ENCODE measurements around the gene HAUS8.

HAUS8 gene

GRCh38 chr19:17086834-17087233 is 11.6 kb upstream of the HAUS8 start:
- no peak overlapping the region for H2AFZ ChIP-seq (ENCODE audit: low read length)
- DNase-seq, result no peak
- no peaks in the 10 kb centered on the region for H3K9me3 ChIP-seq (replicated peaks; ENCODE audit: insufficient read depth, low read length)
- H3K36me3 ChIP-seq (replicated peaks; ENCODE audit: insufficient read depth, low read length), result no peaks in the 10 kb centered on the region
- TF ChIP-seq CTCF (IDR thresholded peaks at IDR 0.05; ENCODE audit: low read length) (no peak), EZH2 (optimal IDR thresholded peaks at IDR 0.05; ENCODE audit: low read depth, low read length) (no peak), EZH2phosphoT487 (IDR thresholded peaks at IDR 0.05; ENCODE audit: low read length) (no peak)
- H3K79me2 ChIP-seq (ENCODE audit: low read length), result peaks cover 57% of the 10 kb centered on the region
- H3K27me3 ChIP-seq (replicated peaks; ENCODE audit: insufficient read depth, low read length), result no peaks in the 10 kb centered on the region
- H4K20me1 ChIP-seq (ENCODE audit: insufficient read depth, low read length), result no peaks in the 10 kb centered on the region
- H3K9ac ChIP-seq (ENCODE audit: low read length), result no peak overlapping the region
- H3K4me3 ChIP-seq (ENCODE audit: low read length), result no peak overlapping the region
- no peak overlapping the region for H3K27ac ChIP-seq (ENCODE audit: low read length)
- H3K4me1 ChIP-seq (ENCODE audit: low read length), result no peaks in the 10 kb centered on the region
- H3F3A ChIP-seq (ENCODE audit: insufficient read depth, low read length), result no peaks in the 10 kb centered on the region
- H3K4me2 ChIP-seq (ENCODE audit: low read depth, low read length), result no peak overlapping the region
- no peaks in the 10 kb centered on the region for H3K9me2 ChIP-seq (replicated peaks; ENCODE audit: insufficient read depth, low read length)

- no peak for DNase-seq
- Histone ChIP-seq H3K4me1 (ENCODE audit: low read length) (no peaks in the 10 kb centered on the region), H2AFZ (ENCODE audit: low read length) (no peak overlapping the region), H3K27ac (ENCODE audit: low read length) (no peak overlapping the region), H3F3A (ENCODE audit: insufficient read depth, low read length) (no peaks in the 10 kb centered on the region), H3K9ac (ENCODE audit: low read length) (no peak overlapping the region), H3K79me2 (ENCODE audit: low read length) (peaks cover 58% of the 10 kb centered on the region), H3K4me3 (ENCODE audit: low read length) (no peak overlapping the region), H3K9me3 (replicated peaks; ENCODE audit: insufficient read depth, low read length) (no peaks in the 10 kb centered on the region), H4K20me1 (ENCODE audit: insufficient read depth, low read length) (no peaks in the 10 kb centered on the region), H3K36me3 (replicated peaks; ENCODE audit: insufficient read depth, low read length) (no peaks in the 10 kb centered on the region), H3K9me2 (replicated peaks; ENCODE audit: insufficient read depth, low read length) (no peaks in the 10 kb centered on the region), H3K4me2 (ENCODE audit: low read depth, low read length) (no peak overlapping the region), H3K27me3 (replicated peaks; ENCODE audit: insufficient read depth, low read length) (no peaks in the 10 kb centered on the region)
- TF ChIP-seq CTCF (IDR thresholded peaks at IDR 0.05; ENCODE audit: low read length), result no peak
- no peak for TF ChIP-seq EZH2 (optimal IDR thresholded peaks at IDR 0.05; ENCODE audit: low read depth, low read length)
- TF ChIP-seq EZH2phosphoT487 (IDR thresholded peaks at IDR 0.05; ENCODE audit: low read length), result no peak
These were observed 10.9 kb upstream of the HAUS8 start for GRCh38 chr19:17086120-17086519.

GRCh38 chr19:17081672-17082630 is 6.7 kb upstream of the HAUS8 start:
- Histone ChIP-seq H3K9me3 (replicated peaks; ENCODE audit: insufficient read depth, low read length) (no peaks in the 10 kb centered on the region), H3K9ac (ENCODE audit: low read length) (no peak overlapping the region), H3K27me3 (replicated peaks; ENCODE audit: insufficient read depth, low read length) (no peaks in the 10 kb centered on the region), H3F3A (ENCODE audit: insufficient read depth, low read length) (peaks cover 27% of the 10 kb centered on the region), H3K4me1 (ENCODE audit: low read length) (peaks cover 13% of the 10 kb centered on the region), H3K9me2 (replicated peaks; ENCODE audit: insufficient read depth, low read length) (no peaks in the 10 kb centered on the region), H3K79me2 (ENCODE audit: low read length) (peaks cover 74% of the 10 kb centered on the region), H3K27ac (ENCODE audit: low read length) (no peak overlapping the region), H4K20me1 (ENCODE audit: insufficient read depth, low read length) (no peaks in the 10 kb centered on the region), H3K4me2 (ENCODE audit: low read depth, low read length) (no peak overlapping the region), H3K36me3 (replicated peaks; ENCODE audit: insufficient read depth, low read length) (no peaks in the 10 kb centered on the region), H3K4me3 (ENCODE audit: low read length) (no peak overlapping the region), H2AFZ (ENCODE audit: low read length) (no peak overlapping the region)
- DNase-seq, result no peak
- TF ChIP-seq CTCF (IDR thresholded peaks at IDR 0.05; ENCODE audit: low read length) (no peak), EZH2 (optimal IDR thresholded peaks at IDR 0.05; ENCODE audit: low read depth, low read length) (no peak), EZH2phosphoT487 (IDR thresholded peaks at IDR 0.05; ENCODE audit: low read length) (no peak)

Data from MM.1S (cell line).